Esophagus squamous epithelium (tissue), 4 donors: ENCODE measurements around the gene UBQLN4.

Experiments
- CTCF ChIP-seq, 6 experiments: fragments of 450-650 bp in 4 of 6; fragments of 200-600 bp in 2 of 6; sonication (generic) in 2 of 6; IDR thresholded peaks; one replicate each; pipeline ENCODE4 v1.5.1; 2016 to 2019; ENCODE audit warnings: antibody characterized with exemption in 6 of 6, mild to moderate bottlenecking in 4 of 6, moderate library complexity in 4 of 6
- POLR2A ChIP-seq, 4 donors: fragments of 450-650 bp; IDR thresholded peaks; one replicate each; pipeline ENCODE4 v1.6.1; 2017; ENCODE audit warnings: antibody characterized with exemption in 4 of 4, mild to moderate bottlenecking in 4 of 4, moderate library complexity in 3 of 4

- TF ChIP-seq CTCF (IDR thresholded peaks at IDR 0.05) (no peak), POLR2A (IDR thresholded peaks at IDR 0.05) (no peak)
These were observed 38.8 kb downstream of the UBQLN4 start for GRCh38 chr1:156014829-156015228.
